Thyroid gland (tissue), 4 donors: ENCODE data around the gene AK1. TPM values are rescaled to one million over a fixed set of nuclear protein-coding genes. Genes with fewer than 3 reads are reported as not detected.

Source experiments
- DNase-seq, 2 donors: peaks; one replicate each; pipeline ENCODE4 v3.0.0-alpha.2; 2019
- H3K27ac ChIP-seq, 3 donors: fragments of 200-600 bp; sonication (generic); 1 replicate in 2 of 3; 2 replicates in 1 of 3; pipeline ENCODE4 v1.5.1; 2016 to 2019; ENCODE audit warnings: mild to moderate bottlenecking in 1 of 3, moderate library complexity in 1 of 3
- H3K27me3 ChIP-seq: fragments of 200-600 bp; sonication (generic); one replicate; pipeline ENCODE4 v1.5.1; 2019
- H3K36me3 ChIP-seq, 2 donors: fragments of 200-600 bp; sonication (generic); one replicate each; pipeline ENCODE4 v1.5.1; 2016 to 2019
- H3K4me1 ChIP-seq, 2 donors: fragments of 200-600 bp; sonication (generic); one replicate each; pipeline ENCODE4 v1.5.1; 2017 to 2019
- H3K4me3 ChIP-seq, 3 donors: fragments of 200-600 bp; sonication (generic); replicated peaks in 1 of 3; 1 replicate in 2 of 3; 2 replicates in 1 of 3; pipeline ENCODE4 v1.5.1; 2016; ENCODE audit warnings: mild to moderate bottlenecking in 1 of 3
- H3K9me3 ChIP-seq: fragments of 200-600 bp; sonication (generic); one replicate; pipeline ENCODE4 v1.5.1; 2017
- POLR2A ChIP-seq, 2 donors: fragments of 450-650 bp; IDR thresholded peaks; one replicate each; pipeline ENCODE4 v1.6.1; 2017; ENCODE audit warnings: antibody characterized with exemption in 2 of 2, mild to moderate bottlenecking in 2 of 2, moderate library complexity in 1 of 2
- WGBS, 2 donors: methylation state at CpG; one replicate each; pipeline ENCODE4 v1.1.5; 2017; 5-methylcytosine and 5-hydroxymethylcytosine counted together
- intact Hi-C: fragments of 100-400 bp; cut with DNase I; formaldehyde crosslinking; loops from one replicate; pipeline ENCODE4 v1.15.1; 2023
- total RNA-seq, 4 donors: library from RNA; depleted of rRNA; stranded (reverse); fragments of >200 nt; gene quantifications; one replicate each; pipeline ENCODE4 v1.2.3, GENCODE V29; 2016
- TF ChIP-seq, protein P1 (sequence below), 6 experiments: fragments of 200-600 bp in 3 of 6; fragments of 450-650 bp in 3 of 6; sonication (generic) in 3 of 6; IDR thresholded peaks; one replicate each; pipeline ENCODE4 v1.5.1; 2016 to 2019; ENCODE audit warnings: antibody characterized with exemption in 6 of 6, mild to moderate bottlenecking in 2 of 6, inconsistent platforms in 1 of 6, moderate library complexity in 1 of 6

AK1 gene
- total RNA-seq, 4 donors from 2014 or later, result 56.3 to 98.9 (median 86.3) TPM

DNA sequence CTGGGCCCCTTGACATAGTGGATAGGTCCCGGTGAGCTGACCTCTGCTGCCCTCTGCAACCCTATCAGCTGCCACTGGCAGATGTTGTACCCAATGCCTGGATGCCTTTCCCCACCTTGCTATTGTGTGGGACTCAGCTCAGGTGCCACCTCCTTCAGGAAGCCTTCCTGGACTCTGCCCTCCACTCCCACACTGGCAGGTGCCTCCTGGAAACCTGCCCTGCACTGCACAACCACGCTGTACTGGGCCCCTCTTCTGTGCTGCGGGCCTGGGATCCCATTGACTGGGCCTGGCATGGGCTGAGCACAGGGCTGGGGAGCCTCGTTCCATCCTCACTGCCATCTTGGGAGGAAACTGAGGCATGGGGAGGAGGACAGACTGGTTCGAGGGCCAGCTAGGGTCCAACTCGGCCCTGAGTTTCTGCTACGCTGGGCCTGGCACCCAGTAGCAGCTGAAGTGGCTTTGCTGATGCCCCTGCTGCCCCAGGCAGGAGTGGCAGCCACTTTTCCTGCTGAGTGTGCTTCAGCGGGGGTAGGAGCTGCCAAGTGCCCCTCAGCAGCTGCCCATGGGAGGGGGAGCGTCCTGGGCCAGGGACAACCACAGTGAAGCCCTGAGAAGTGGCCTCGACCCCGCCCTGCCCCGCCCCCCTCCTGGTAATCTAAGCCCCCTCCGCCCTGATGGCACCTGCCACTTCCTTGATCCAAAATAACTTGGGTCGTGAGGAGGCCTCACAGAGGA lies 1.3 kb downstream of the AK1 start:
- Histone ChIP-seq H3K4me1 (peaks cover 43 to 44% of the 10 kb centered on the region in 2 donors), H3K27me3 (no peaks in the 10 kb centered on the region), H3K36me3 (peaks cover 0 to 5% of the 10 kb centered on the region in 2 donors), H3K27ac (peak overlapping the region; percentile 44 to 74 (median 65)), H3K9me3 (no peaks in the 10 kb centered on the region), H3K4me3 (no peak overlapping the region)
- DNase-seq, result peak; percentile 64 to 86
- 16 to 55% methylated on average over 6 to 7 of the region's 14 CpGs for WGBS, 2 donors
- intact Hi-C loops, result no loop called here
- TF ChIP-seq POLR2A (IDR thresholded peaks at IDR 0.05), result no peak
- TF ChIP-seq, protein P1, sequence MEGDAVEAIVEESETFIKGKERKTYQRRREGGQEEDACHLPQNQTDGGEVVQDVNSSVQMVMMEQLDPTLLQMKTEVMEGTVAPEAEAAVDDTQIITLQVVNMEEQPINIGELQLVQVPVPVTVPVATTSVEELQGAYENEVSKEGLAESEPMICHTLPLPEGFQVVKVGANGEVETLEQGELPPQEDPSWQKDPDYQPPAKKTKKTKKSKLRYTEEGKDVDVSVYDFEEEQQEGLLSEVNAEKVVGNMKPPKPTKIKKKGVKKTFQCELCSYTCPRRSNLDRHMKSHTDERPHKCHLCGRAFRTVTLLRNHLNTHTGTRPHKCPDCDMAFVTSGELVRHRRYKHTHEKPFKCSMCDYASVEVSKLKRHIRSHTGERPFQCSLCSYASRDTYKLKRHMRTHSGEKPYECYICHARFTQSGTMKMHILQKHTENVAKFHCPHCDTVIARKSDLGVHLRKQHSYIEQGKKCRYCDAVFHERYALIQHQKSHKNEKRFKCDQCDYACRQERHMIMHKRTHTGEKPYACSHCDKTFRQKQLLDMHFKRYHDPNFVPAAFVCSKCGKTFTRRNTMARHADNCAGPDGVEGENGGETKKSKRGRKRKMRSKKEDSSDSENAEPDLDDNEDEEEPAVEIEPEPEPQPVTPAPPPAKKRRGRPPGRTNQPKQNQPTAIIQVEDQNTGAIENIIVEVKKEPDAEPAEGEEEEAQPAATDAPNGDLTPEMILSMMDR (IDR thresholded peaks at IDR 0.05), result peak in 1 of 6 experiments; percentile 17

DNA sequence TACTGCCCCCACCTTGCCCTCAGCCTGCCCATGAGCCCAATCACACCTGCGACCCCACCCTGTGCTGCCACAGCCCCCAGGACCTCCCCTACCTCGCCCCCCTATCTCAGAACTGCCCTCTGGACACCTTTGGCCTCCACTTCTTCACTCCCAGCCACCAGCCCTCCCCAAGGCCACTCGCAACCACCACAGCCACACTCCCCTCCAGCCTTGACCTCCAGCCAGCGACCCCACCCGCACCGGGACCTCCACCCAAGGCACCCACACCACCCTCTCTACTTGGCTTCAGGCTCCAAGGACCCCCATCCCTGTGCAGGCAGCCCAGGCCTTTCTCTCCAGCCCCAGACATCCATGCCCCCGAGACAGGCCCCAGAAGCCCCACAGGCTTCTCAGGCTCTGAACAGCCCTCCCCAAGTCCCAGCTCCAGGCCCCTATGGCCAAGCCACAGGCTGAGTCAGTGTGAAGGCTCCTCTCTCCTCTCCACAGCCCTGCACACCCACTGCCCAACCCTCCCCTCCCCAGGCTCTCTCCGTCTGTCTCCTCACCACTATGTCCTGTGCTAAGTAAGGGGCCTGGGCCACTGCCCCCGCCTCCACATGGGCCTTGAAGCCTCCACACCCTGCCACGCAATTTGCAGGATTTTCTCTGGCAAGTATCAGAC lies 2.0 kb downstream of the AK1 start:
- Histone ChIP-seq H3K27me3 (no peaks in the 10 kb centered on the region), H3K4me1 (peaks cover 43 to 44% of the 10 kb centered on the region in 2 donors)
- WGBS, 2 donors, result 78 to 79% methylated on average over 10 of the region's 10 CpGs

DNA sequence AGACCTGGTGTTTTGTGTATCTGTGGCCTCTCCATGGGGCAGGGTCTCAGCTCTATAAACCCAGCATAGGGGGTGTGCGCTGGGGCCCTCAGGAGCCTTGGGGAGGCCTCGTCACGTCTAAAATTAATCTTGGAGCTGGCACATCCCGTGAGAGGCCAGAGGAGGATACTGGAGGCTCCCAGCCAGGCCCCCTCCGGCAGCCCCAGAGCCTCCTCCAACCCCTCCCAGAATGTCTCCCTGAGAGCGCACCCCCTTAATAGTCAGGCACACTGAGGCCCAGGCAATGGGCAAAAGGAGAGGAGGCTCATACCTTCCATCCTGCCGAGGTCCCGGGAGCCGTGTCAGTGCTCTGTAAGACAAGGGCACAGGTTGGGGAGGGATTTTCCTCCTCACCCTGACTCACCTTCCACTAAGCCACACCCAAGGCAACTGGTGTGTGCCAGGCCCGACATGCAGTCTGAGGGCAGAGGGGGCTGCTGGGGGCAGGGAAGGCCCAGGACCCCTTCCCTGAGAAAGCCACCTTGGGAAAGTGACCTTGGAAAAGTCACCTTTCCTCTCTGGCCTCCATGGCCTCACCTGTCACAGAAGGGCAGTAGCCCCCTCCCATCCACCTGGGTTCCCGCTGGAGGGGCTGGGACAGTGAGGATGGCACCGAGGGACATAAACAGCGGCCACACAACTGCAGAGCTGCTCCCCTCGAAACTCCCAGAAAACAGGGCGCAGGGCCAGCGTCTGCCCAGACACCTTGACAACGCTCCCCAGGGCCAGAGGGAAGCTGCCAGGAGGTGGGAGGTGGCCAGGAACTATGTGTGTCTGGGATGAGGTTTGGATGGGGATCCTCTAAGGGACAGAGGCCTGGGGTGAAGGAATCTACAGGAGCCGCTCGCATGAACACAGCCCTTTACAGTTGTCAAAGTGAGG lies 2.9 kb downstream of the AK1 start:
- no peak for TF ChIP-seq POLR2A (IDR thresholded peaks at IDR 0.05)
- TF ChIP-seq, protein P1 (IDR thresholded peaks at IDR 0.05), result no peak
- intact Hi-C loops, result loop anchor here (5.0 kb wide), 1 partner anchor 137 kb away; the partner anchor contains the start of gene TOR2A
- DNase-seq, result peak; percentile 44 to 49
- WGBS, 2 donors, result 76 to 78% methylated on average over 18 to 19 of the region's 19 CpGs
- H3K27me3 ChIP-seq, result no peaks in the 10 kb centered on the region
- peaks cover 43 to 44% of the 10 kb centered on the region in 2 donors for H3K4me1 ChIP-seq
- H3K4me3 ChIP-seq, result no peak overlapping the region
- H3K36me3 ChIP-seq, result peaks cover 0 to 10% of the 10 kb centered on the region in 2 donors
- H3K9me3 ChIP-seq, result no peaks in the 10 kb centered on the region
- H3K27ac ChIP-seq, result peak overlapping the region in 2 of 3 donors; percentile 38 to 49

More for the DNA sequence above, 2.0 kb downstream of the AK1 start:
- H3K27ac ChIP-seq, result peak overlapping the region in 2 of 3 donors; percentile 44 to 74
- no peak for DNase-seq
- peaks cover 0 to 10% of the 10 kb centered on the region in 2 donors for H3K36me3 ChIP-seq
- H3K9me3 ChIP-seq, result no peaks in the 10 kb centered on the region
- intact Hi-C loops, result no loop called here
- TF ChIP-seq, protein P1 (IDR thresholded peaks at IDR 0.05), result no peak
- TF ChIP-seq POLR2A (IDR thresholded peaks at IDR 0.05), result no peak
- H3K4me3 ChIP-seq, result no peak overlapping the region

DNA sequence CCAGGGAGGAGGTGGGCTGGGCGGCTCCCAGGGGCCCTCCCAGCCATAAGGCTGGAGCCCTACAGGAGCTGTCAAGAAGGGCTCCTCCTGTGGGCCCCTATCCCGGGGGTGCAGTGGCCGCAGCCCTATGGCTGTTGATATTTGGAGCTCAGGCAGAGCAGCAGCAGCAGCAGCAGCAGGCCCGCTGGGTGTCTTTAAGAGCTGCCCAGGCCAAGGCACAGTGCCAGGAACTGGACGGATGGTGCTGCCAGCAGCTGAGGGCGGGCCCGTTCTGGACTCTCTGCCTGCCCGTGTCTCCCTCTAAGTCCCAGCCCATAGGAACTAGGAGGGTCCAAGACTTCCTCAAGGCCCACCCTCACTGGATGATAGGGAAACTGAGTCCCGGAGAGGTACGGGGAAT lies 3.6 kb downstream of the AK1 start:
- H3K4me3 ChIP-seq, result no peak overlapping the region
- intact Hi-C loops, result loop anchor here (5.0 kb wide), 1 partner anchor 137 kb away; the partner anchor contains the start of gene TOR2A
- TF ChIP-seq POLR2A (IDR thresholded peaks at IDR 0.05), result no peak
- TF ChIP-seq, protein P1 (IDR thresholded peaks at IDR 0.05), result no peak
- WGBS, 2 donors, result 24 to 26% methylated on average over 5 to 9 of the region's 10 CpGs
- H3K27ac ChIP-seq, result peak overlapping the region in 2 of 3 donors; percentile 38 to 49
- H3K36me3 ChIP-seq, result peaks cover 0 to 10% of the 10 kb centered on the region in 2 donors
- DNase-seq, result peak; percentile 94 to 95
- H3K4me1 ChIP-seq, result peaks cover 43 to 44% of the 10 kb centered on the region in 2 donors
- H3K9me3 ChIP-seq, result no peaks in the 10 kb centered on the region
- H3K27me3 ChIP-seq, result no peaks in the 10 kb centered on the region
